Measurements from ENCODE around the gene PACRG. TPM values are rescaled to one million over a fixed set of nuclear protein-coding genes. Genes with fewer than 3 reads are reported as not detected.

Gene PACRG
- total and polyA plus RNA-seq, 2 of the 4 experiments (the other 2 are of a cell fraction) = not detected

GRCh38 chr6:162819284-162819683 lies 91.5 kb downstream of the PACRG start:
- peaks cover 11% of the 10 kb centered on the region for H3K9me3 ChIP-seq (ENCODE audit: control insufficient read depth, insufficient read depth, low read length)
- no peak overlapping the region for H2BK20ac ChIP-seq (ENCODE audit: low read depth, low read length)
- ATAC-seq (ENCODE audit: low read depth) (no peak), DNase-seq (no peak)
- no peak overlapping the region for H3K14ac ChIP-seq (replicated peaks; ENCODE audit: low read depth, low read length)
- no peak overlapping the region for H3K9ac ChIP-seq (ENCODE audit: low read depth, low read length)
- ChIA-PET CTCF (no interaction called here), POLR2A (ENCODE audit: unreplicated experiment) (no interaction called here)
- no peak overlapping the region for H3K18ac ChIP-seq (ENCODE audit: low read depth, low read length)
- no peak overlapping the region for H4K8ac ChIP-seq (ENCODE audit: low read depth in 2 of 2, low read length in 2 of 2)
- no peak overlapping the region for H2BK15ac ChIP-seq (ENCODE audit: low read depth, low read length)
- no peak overlapping the region for H3K27ac ChIP-seq (ENCODE audit: insufficient read depth, low read length)
- no peaks in the 10 kb centered on the region for H3K4me1 ChIP-seq (ENCODE audit: control insufficient read depth, insufficient read depth, low read length)
- no peaks in the 10 kb centered on the region for H3K36me3 ChIP-seq (ENCODE audit: control insufficient read depth, insufficient read depth, low read length)
- in situ Hi-C loops (cut with MboI; ENCODE audit: low sequenced_read_pairs) (no loop called here), dilution Hi-C loops (cut with HindIII; ENCODE audit: low sequenced_read_pairs, unreplicated experiment) (no loop called here), intact Hi-C loops (cut with micrococcal nuclease) (no loop called here)
- no peak overlapping the region for H2AFZ ChIP-seq (replicated peaks; ENCODE audit: low read length, poor library complexity)
- H3K9me1 ChIP-seq (ENCODE audit: insufficient read depth, low read length) = no peaks in the 10 kb centered on the region
- H3K56ac ChIP-seq (ENCODE audit: extremely low read depth, insufficient read depth, low read length) = no peak overlapping the region
- H3K27me3 ChIP-seq (ENCODE audit: control insufficient read depth, insufficient read depth, low read length) = no peaks in the 10 kb centered on the region
- H2AK9ac ChIP-seq (replicated peaks; ENCODE audit: low read depth, low read length, poor library complexity) = no peak overlapping the region
- H4K20me1 ChIP-seq (ENCODE audit: insufficient read depth, low read length) = no peaks in the 10 kb centered on the region
- no peak overlapping the region for H3K4me2 ChIP-seq (ENCODE audit: low read depth, low read length)
- H3K23ac ChIP-seq (ENCODE audit: low read depth, low read length) = no peak overlapping the region
- no peak for TF ChIP-seq RCOR1 (IDR thresholded peaks at IDR 0.05; ENCODE audit: insufficient replicate concordance, low read length)
- no peak for TF ChIP-seq RFX5 (IDR thresholded peaks at IDR 0.05; ENCODE audit: low read depth, low read length)
- TF ChIP-seq NFE2L2 (IDR thresholded peaks at IDR 0.05; ENCODE audit: low read depth, low read length) = no peak
- no peak for TF ChIP-seq CHD1 (IDR thresholded peaks at IDR 0.05; ENCODE audit: low read depth, low read length)
- no peak for TF ChIP-seq MXI1 (IDR thresholded peaks at IDR 0.05; ENCODE audit: borderline replicate concordance, low read depth, low read length)
- TF ChIP-seq MAFK (IDR thresholded peaks at IDR 0.05; ENCODE audit: low read depth, low read length) = no peak
- no peak for TF ChIP-seq MAZ (IDR thresholded peaks at IDR 0.05; ENCODE audit: borderline replicate concordance, low read depth, low read length)
- TF ChIP-seq USF2 (IDR thresholded peaks at IDR 0.05; ENCODE audit: low read depth, low read length) = no peak
- no peak for TF ChIP-seq RAD21 (IDR thresholded peaks at IDR 0.05; ENCODE audit: low read length)
- TF ChIP-seq SMC3 (IDR thresholded peaks at IDR 0.05; ENCODE audit: low read depth, low read length) = no peak
- no peak for TF ChIP-seq ELK1 (IDR thresholded peaks at IDR 0.05; ENCODE audit: borderline replicate concordance, low read depth, low read length)
- no peak for TF ChIP-seq POLR2A (IDR thresholded peaks at IDR 0.05; ENCODE audit: low read depth, low read length)
- TF ChIP-seq BHLHE40 (IDR thresholded peaks at IDR 0.05; ENCODE audit: low read depth, low read length) = no peak
- no peak for TF ChIP-seq FOS (IDR thresholded peaks at IDR 0.05; ENCODE audit: low read depth, low read length)
- no peak overlapping the region for H2BK120ac ChIP-seq (ENCODE audit: low read depth, low read length)
- no CpG with 5 or more reads among the region's 2 CpGs for WGBS, 2 experiments (ENCODE audit: extremely low coverage in 2 of 2, insufficient read length in 1 of 2)
- H4K5ac ChIP-seq (ENCODE audit: low read depth, low read length) = no peak overlapping the region
- H2BK5ac ChIP-seq (ENCODE audit: low read depth, low read length, poor library complexity, severe bottlenecking) = no peak overlapping the region
- no TSS peak for BruUV-seq (replicated peaks)
- H4K91ac ChIP-seq (ENCODE audit: insufficient read depth, low read depth, low read length) = no peak overlapping the region
- no peak overlapping the region for H2AK5ac ChIP-seq (ENCODE audit: low read depth, low read length)
- no peak overlapping the region for H3K4ac ChIP-seq (ENCODE audit: low read depth, low read length)
- no peaks in the 10 kb centered on the region for H3K79me1 ChIP-seq (ENCODE audit: low read depth in 1 of 2, low read length in 2 of 2)
- no peak overlapping the region for H3K4me3 ChIP-seq (ENCODE audit: insufficient read depth, low read depth, low read length)
